ENCODE measurements around the gene LGR6.
A peak's percentile ranks its signal among the peaks of the same experiment; 100 is the strongest.
"Not testable (repeated sequence)": the region's sequence is repeated elsewhere in the genome, so short reads cannot be mapped to it uniquely, and the experiment has no call there.

LGR6 gene

GRCh38 chr1:202176949-202177927 lies 16.4 kb upstream of the LGR6 start:
- no peak for DNase-seq (ENCODE audit: low read depth)

- no peak for DNase-seq (ENCODE audit: low read depth)
Observed at GRCh38 chr1:202179828-202180750, 13.5 kb upstream of the LGR6 start.

GRCh38 chr1:202180751-202181139 lies 12.9 kb upstream of the LGR6 start:
- not testable (repeated sequence) for DNase-seq (ENCODE audit: low read depth)

- DNase-seq (ENCODE audit: low read depth) = no peak
Observed at GRCh38 chr1:202181586-202181985, 12.0 kb upstream of the LGR6 start.

GRCh38 chr1:202182040-202182877 lies 11.3 kb upstream of the LGR6 start:
- no peak for DNase-seq (ENCODE audit: low read depth)

GRCh38 chr1:202184750-202185460 lies 8.7 kb upstream of the LGR6 start:
- peak; percentile 45 for DNase-seq (ENCODE audit: low read depth)

- DNase-seq (ENCODE audit: low read depth) = no peak
Observed at GRCh38 chr1:202186327-202186726, 7.3 kb upstream of the LGR6 start.

- DNase-seq (ENCODE audit: low read depth) = no peak
Observed at GRCh38 chr1:202187041-202187671, 6.4 kb upstream of the LGR6 start.

- no peak for DNase-seq (ENCODE audit: low read depth)
Observed at GRCh38 chr1:202187697-202188407, 5.7 kb upstream of the LGR6 start.

- DNase-seq (ENCODE audit: low read depth) = peak; percentile 65
Observed at GRCh38 chr1:202189001-202189790, 4.4 kb upstream of the LGR6 start.

GRCh38 chr1:202189918-202190715 lies 3.5 kb upstream of the LGR6 start:
- no peak for DNase-seq (ENCODE audit: low read depth)

- not testable (repeated sequence) for DNase-seq (ENCODE audit: low read depth)
Observed at GRCh38 chr1:202191391-202191790, 2.2 kb upstream of the LGR6 start.

- peak; percentile 27 for DNase-seq (ENCODE audit: low read depth)
Observed at GRCh38 chr1:202192770-202193613, 607 bp upstream of the LGR6 start.

- DNase-seq (ENCODE audit: low read depth) = no peak
Observed at GRCh38 chr1:202194328-202194648, 689 bp downstream of the LGR6 start.

- DNase-seq (ENCODE audit: low read depth) = no peak
Observed at GRCh38 chr1:202197653-202198365, 4.2 kb downstream of the LGR6 start.

GRCh38 chr1:202198366-202198724 lies 4.7 kb downstream of the LGR6 start:
- DNase-seq (ENCODE audit: low read depth) = no peak
